H1 (cell line): Measurements from ENCODE around the gene ETV7. TPM values are rescaled to one million over a fixed set of nuclear protein-coding genes. Genes with fewer than 3 reads are reported as not detected.

ENCODE experiments used
- BACH1 ChIP-seq: IDR thresholded peaks from 2 replicates; pipeline ENCODE4 v1.6.1; 2012; ENCODE audit warnings: low read length, improper control_type of control experiment
- BCL11A ChIP-seq, 2 experiments: IDR thresholded peaks; one replicate each; pipeline ENCODE4 v1.6.1; 2011; ENCODE audit warnings: low read depth in 2 of 2, low read length in 2 of 2, mild to moderate bottlenecking in 2 of 2
- CBX8 ChIP-seq: fragments of 300-800, 300-1000 bp; sonication (generic); IDR thresholded peaks from 2 replicates; pipeline ENCODE4 v1.7.1; 2016; ENCODE audit warnings: low read depth, low read length, borderline replicate concordance
- CHD2 ChIP-seq: IDR thresholded peaks from 2 replicates; pipeline ENCODE4 v1.6.1; 2012; ENCODE audit warnings: low read length, improper control_type of control experiment
- EP300 ChIP-seq, 2 experiments: IDR thresholded peaks; 1 replicate in 1 of 2; 2 replicates in 1 of 2; pipeline ENCODE4 v1.6.1; 2011 to 2012; ENCODE audit warnings: low read depth in 2 of 2, low read length in 2 of 2, mild to moderate bottlenecking in 2 of 2, borderline replicate concordance in 1 of 2, inconsistent platforms in 1 of 2, moderate library complexity in 1 of 2
- GABPA ChIP-seq: IDR thresholded peaks from 2 replicates; pipeline ENCODE4 v1.6.1; 2011; ENCODE audit warnings: mild to moderate bottlenecking, low read length, moderate library complexity, borderline replicate concordance; ENCODE audit not compliant: insufficient read depth
- RNF2 ChIP-seq: fragments of 200-900, 300-1000 bp; sonication (generic); IDR thresholded peaks from 2 replicates; pipeline ENCODE4 v1.7.1; 2016; ENCODE audit warnings: borderline replicate concordance, low read depth, mild to moderate bottlenecking, antibody characterized with exemption, low read length; ENCODE audit not compliant: poor library complexity, severe bottlenecking; ENCODE audit errors: missing control alignments
- TEAD4 ChIP-seq: IDR thresholded peaks from 2 replicates; pipeline ENCODE4 v1.6.1; 2012; ENCODE audit warnings: low read depth, low read length, inconsistent platforms, mixed read lengths
- polyA plus RNA-seq, 7 experiments: library from polyadenylated mRNA; depleted of rRNA in 3 of 7; stranded (reverse) in 5 of 7; unstranded in 2 of 7; fragments of >200 nt in 5 of 7; fragments of 200-250 nt in 2 of 7; gene quantifications; 1 replicate in 5 of 7; 2 replicates in 1 of 7; 4 replicates in 1 of 7; pipeline versions ENCODE4 v1.2.1 to v1.2.3, GENCODE V29; 2011 to 2013; ENCODE audit warnings: missing spikeins in 2 of 7, mixed read lengths in 2 of 7
- total RNA-seq: library from RNA; stranded (reverse); fragmentation: NEBNext Ultra II Directional; extraction: Animal tissue kit (Norgen Biotek cat#: 25700); gene quantifications from 2 replicates; pipeline ENCODE4 v1.2.1, GENCODE V29; 2021

ETV7 gene
- total and polyA plus RNA-seq, 2 of the 8 experiments (the other 6 are each of a cell fraction or from before 2014, with no cell fraction given) = 0.54 to 2.4 TPM

- TF ChIP-seq RNF2 (no peak), GABPA (no peak), BACH1 (no peak), EP300 (IDR thresholded peaks at IDR 0.05; ENCODE audit: borderline replicate concordance in 1 of 2, low read depth in 2 of 2, low read length in 2 of 2) (no peak), TEAD4 (no peak), CBX8 (no peak), BCL11A (IDR thresholded peaks at IDR 0.05; ENCODE audit: low read depth in 2 of 2, low read length in 2 of 2) (no peak), CHD2 (no peak)
Observed at GRCh38 chr6:36353411-36353915, 34.0 kb downstream of the ETV7 start (continued).
